PC-9 (cell line): ENCODE measurements around the gene SSC5D.

ENCODE experiments used
- CTCF ChIP-seq: fragments of 200-600 bp; sonication (generic); conservative IDR thresholded peaks from 2 replicates; pipeline ENCODE4 v1.6.1; 2017; ENCODE audit warnings: mixed run types, antibody characterized with exemption, mild to moderate bottlenecking, moderate library complexity
- EZH2 ChIP-seq: fragments of 200-600 bp; sonication (generic); IDR thresholded peaks from 2 replicates; pipeline ENCODE4 v1.8.0; 2017; ENCODE audit warnings: antibody characterized with exemption, low read depth

GRCh38 chr19:55453511-55454260 is 34.5 kb upstream of the SSC5D start:
- TF ChIP-seq EZH2 (no peak), CTCF (no peak)
